ENCODE results near the gene MMP12.

MMP12 gene

DNA sequence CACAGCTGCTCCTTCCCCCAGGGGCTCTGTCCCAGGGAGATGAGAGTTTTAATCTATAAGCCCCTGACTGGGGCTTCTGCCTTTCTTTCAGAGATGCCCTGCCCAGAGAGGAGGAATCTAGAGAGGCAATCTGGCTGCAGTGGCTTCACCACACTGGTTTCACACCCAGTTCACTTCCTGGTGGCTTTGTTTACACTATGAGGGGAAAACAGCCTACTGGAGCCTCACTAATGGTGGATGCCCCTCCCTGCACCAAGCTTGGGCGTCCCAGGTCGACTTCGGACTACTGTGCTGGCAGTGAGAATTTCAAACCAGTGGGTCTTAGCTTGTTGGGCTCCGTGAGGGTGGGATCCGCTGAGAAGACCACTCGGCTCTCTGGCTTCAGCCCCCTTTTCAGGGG lies 55.3 kb downstream of the MMP12 start:
- DNase-seq (ENCODE audit: extremely low spot score), result no peak
- CTCF ChIA-PET, result no interaction called here
- no peak for TF ChIP-seq L3MBTL2 (conservative IDR thresholded peaks at IDR 0.05)
- TF ChIP-seq NFRKB (IDR thresholded peaks at IDR 0.05), result no peak
- no peak for TF ChIP-seq SP1 (IDR thresholded peaks at IDR 0.05)
- TF ChIP-seq FOXM1 (IDR thresholded peaks at IDR 0.05; ENCODE audit: borderline replicate concordance), result no peak
- TF ChIP-seq TARDBP (IDR thresholded peaks at IDR 0.05), result no peak
- TF ChIP-seq LEF1 (IDR thresholded peaks at IDR 0.05; ENCODE audit: borderline replicate concordance), result no peak
- no peak for TF ChIP-seq HDGF (IDR thresholded peaks at IDR 0.05; ENCODE audit: borderline replicate concordance)
- no peak for TF ChIP-seq ZNF384 (IDR thresholded peaks at IDR 0.05)
- TF ChIP-seq, protein P1, sequence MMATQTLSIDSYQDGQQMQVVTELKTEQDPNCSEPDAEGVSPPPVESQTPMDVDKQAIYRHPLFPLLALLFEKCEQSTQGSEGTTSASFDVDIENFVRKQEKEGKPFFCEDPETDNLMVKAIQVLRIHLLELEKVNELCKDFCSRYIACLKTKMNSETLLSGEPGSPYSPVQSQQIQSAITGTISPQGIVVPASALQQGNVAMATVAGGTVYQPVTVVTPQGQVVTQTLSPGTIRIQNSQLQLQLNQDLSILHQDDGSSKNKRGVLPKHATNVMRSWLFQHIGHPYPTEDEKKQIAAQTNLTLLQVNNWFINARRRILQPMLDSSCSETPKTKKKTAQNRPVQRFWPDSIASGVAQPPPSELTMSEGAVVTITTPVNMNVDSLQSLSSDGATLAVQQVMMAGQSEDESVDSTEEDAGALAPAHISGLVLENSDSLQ (IDR thresholded peaks at IDR 0.05), result no peak
- TF ChIP-seq ARNT (IDR thresholded peaks at IDR 0.05), result no peak
- no peak for TF ChIP-seq FOXA1 (IDR thresholded peaks at IDR 0.05)
- TF ChIP-seq SUZ12 (IDR thresholded peaks at IDR 0.05), result no peak
- TF ChIP-seq FOXK2 (IDR thresholded peaks at IDR 0.05), result no peak
- TF ChIP-seq BHLHE40 (IDR thresholded peaks at IDR 0.05; ENCODE audit: borderline replicate concordance), result no peak
- no peak for TF ChIP-seq ELF4 (IDR thresholded peaks at IDR 0.05)
- POLR2A ChIA-PET, result no interaction called here

DNA sequence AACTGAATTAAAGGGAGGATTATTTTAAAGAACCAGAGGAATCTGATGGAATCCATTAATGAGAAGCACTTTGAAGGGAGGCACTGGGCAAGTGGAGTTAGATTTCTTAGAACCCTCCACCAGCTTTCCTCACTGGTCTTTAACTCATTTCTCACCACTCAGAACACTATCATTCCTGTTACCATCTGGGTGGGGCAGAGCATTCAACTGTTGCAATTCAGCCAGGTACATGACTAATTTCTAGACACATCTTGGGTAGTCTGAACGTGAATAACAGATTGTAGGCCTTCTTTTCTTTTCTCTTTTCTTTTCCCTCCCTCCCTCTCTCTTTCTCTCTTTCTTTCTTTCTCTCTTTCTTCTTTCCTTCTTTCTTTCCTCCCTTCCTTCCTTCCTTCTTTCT lies 61.3 kb downstream of the MMP12 start:
- TF ChIP-seq BHLHE40 (IDR thresholded peaks at IDR 0.05; ENCODE audit: borderline replicate concordance), result no peak
- no peak for TF ChIP-seq SUZ12 (IDR thresholded peaks at IDR 0.05)
- TF ChIP-seq, protein P1 (IDR thresholded peaks at IDR 0.05), result no peak
- POLR2A ChIA-PET, result no interaction called here
- CTCF ChIA-PET, result no interaction called here

More for the DNA sequence above, 61.3 kb downstream of the MMP12 start:
- DNase-seq (ENCODE audit: extremely low spot score), result no peak
